ENCODE measurements around the gene PRDM5.

GRCh38 chr4:120801137-120801758, 121.3 kb downstream of the PRDM5 start:
- TF ChIP-seq SP1 (IDR thresholded peaks at IDR 0.05) (no peak), ZNF384 (IDR thresholded peaks at IDR 0.05) (no peak), ELF4 (IDR thresholded peaks at IDR 0.05) (no peak), BHLHE40 (IDR thresholded peaks at IDR 0.05; ENCODE audit: borderline replicate concordance) (no peak), SUZ12 (IDR thresholded peaks at IDR 0.05) (no peak), FOXA1 (IDR thresholded peaks at IDR 0.05) (no peak), NFRKB (IDR thresholded peaks at IDR 0.05) (no peak), FOXK2 (IDR thresholded peaks at IDR 0.05) (no peak), CTBP1 (IDR thresholded peaks at IDR 0.05; ENCODE audit: borderline replicate concordance) (no peak), FOXM1 (IDR thresholded peaks at IDR 0.05; ENCODE audit: borderline replicate concordance) (no peak), HDGF (IDR thresholded peaks at IDR 0.05; ENCODE audit: borderline replicate concordance) (no peak), LEF1 (IDR thresholded peaks at IDR 0.05; ENCODE audit: borderline replicate concordance) (no peak), TARDBP (IDR thresholded peaks at IDR 0.05) (no peak), ARNT (IDR thresholded peaks at IDR 0.05) (no peak)
